ENCODE measurements around the gene PEX10.

DNA sequence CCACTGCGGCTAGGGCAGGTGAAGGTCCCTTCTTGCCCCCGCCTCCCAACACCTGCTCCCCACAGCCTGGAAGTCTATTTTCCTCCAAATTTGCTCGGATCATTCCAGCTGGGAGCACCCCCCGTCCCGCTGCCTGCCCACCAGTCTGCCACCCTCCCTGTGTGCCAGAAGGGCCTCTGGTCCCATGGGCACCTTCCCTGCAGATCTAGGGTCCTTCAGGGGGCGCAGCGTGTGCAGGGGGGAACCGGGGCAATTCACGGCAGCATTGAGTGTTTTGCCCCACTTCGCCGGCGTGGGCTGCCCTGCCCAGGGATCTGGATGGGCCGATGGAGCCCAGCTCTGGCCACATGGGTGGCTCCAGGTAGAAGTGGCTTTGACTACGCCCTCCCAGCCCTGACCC is 26.3 kb upstream of the PEX10 start:
- TF ChIP-seq, protein P1, sequence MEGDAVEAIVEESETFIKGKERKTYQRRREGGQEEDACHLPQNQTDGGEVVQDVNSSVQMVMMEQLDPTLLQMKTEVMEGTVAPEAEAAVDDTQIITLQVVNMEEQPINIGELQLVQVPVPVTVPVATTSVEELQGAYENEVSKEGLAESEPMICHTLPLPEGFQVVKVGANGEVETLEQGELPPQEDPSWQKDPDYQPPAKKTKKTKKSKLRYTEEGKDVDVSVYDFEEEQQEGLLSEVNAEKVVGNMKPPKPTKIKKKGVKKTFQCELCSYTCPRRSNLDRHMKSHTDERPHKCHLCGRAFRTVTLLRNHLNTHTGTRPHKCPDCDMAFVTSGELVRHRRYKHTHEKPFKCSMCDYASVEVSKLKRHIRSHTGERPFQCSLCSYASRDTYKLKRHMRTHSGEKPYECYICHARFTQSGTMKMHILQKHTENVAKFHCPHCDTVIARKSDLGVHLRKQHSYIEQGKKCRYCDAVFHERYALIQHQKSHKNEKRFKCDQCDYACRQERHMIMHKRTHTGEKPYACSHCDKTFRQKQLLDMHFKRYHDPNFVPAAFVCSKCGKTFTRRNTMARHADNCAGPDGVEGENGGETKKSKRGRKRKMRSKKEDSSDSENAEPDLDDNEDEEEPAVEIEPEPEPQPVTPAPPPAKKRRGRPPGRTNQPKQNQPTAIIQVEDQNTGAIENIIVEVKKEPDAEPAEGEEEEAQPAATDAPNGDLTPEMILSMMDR (IDR thresholded peaks at IDR 0.05) = no peak
- no peak for TF ChIP-seq POLR2A (IDR thresholded peaks at IDR 0.05)
